BE2C (cell line): Measurements from ENCODE around the gene LPXN.

Source experiments
- DNase-seq: peaks from one replicate; pipeline ENCODE4 v3.0.0-alpha.2; 2020
- H3K27me3 ChIP-seq: fragments of 250-450 bp; sonication (Bioruptor Pico); 2 replicates; pipeline ENCODE4 v1.5.1; 2020; ENCODE audit warnings: mild to moderate bottlenecking
- H3K36me3 ChIP-seq: fragments of 250-450 bp; sonication (Bioruptor Pico); 2 replicates; pipeline ENCODE4 v1.5.1; 2020; ENCODE audit warnings: mild to moderate bottlenecking
- H3K4me1 ChIP-seq: fragments of 250-450 bp; sonication (Bioruptor Pico); 2 replicates; pipeline ENCODE4 v1.5.1; 2020
- H3K4me3 ChIP-seq: 2 replicates; pipeline ENCODE4 v1.5.1; 2011; ENCODE audit warnings: low read depth, low read length
- H3K9me3 ChIP-seq: fragments of 250-450 bp; sonication (Bioruptor Pico); 2 replicates; pipeline ENCODE4 v1.5.1; 2020
- TF ChIP-seq, protein P1 (sequence below): IDR thresholded peaks from 2 replicates; pipeline ENCODE4 v1.5.1; 2012; ENCODE audit warnings: mild to moderate bottlenecking, low read depth, low read length

Gene LPXN

DNA sequence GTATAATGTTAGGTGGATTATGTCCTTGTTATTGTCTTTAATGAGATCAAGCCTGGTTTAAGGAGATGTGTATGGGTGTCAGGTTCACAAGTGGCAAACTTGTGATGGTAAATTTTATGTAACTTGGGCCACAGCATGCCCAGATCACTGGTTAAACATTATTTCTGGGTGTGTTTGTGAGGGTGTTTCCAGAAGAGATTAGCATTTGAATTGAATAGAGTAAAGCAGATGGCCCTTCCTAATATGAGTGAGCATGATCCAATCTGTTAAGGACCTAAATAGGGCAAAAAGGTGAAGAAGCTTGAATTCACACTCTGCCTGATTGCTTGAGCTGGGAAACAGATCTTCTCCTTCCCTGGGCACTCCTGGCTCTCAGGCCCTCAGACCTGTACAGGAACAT lies 88.5 kb downstream of the LPXN start:
- Histone ChIP-seq H3K27me3 (no peaks in the 10 kb centered on the region), H3K9me3 (no peaks in the 10 kb centered on the region), H3K4me1 (no peaks in the 10 kb centered on the region), H3K4me3 (no peak overlapping the region), H3K36me3 (no peaks in the 10 kb centered on the region)
- no peak for DNase-seq
- TF ChIP-seq, protein P1, sequence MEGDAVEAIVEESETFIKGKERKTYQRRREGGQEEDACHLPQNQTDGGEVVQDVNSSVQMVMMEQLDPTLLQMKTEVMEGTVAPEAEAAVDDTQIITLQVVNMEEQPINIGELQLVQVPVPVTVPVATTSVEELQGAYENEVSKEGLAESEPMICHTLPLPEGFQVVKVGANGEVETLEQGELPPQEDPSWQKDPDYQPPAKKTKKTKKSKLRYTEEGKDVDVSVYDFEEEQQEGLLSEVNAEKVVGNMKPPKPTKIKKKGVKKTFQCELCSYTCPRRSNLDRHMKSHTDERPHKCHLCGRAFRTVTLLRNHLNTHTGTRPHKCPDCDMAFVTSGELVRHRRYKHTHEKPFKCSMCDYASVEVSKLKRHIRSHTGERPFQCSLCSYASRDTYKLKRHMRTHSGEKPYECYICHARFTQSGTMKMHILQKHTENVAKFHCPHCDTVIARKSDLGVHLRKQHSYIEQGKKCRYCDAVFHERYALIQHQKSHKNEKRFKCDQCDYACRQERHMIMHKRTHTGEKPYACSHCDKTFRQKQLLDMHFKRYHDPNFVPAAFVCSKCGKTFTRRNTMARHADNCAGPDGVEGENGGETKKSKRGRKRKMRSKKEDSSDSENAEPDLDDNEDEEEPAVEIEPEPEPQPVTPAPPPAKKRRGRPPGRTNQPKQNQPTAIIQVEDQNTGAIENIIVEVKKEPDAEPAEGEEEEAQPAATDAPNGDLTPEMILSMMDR: no peak

DNA sequence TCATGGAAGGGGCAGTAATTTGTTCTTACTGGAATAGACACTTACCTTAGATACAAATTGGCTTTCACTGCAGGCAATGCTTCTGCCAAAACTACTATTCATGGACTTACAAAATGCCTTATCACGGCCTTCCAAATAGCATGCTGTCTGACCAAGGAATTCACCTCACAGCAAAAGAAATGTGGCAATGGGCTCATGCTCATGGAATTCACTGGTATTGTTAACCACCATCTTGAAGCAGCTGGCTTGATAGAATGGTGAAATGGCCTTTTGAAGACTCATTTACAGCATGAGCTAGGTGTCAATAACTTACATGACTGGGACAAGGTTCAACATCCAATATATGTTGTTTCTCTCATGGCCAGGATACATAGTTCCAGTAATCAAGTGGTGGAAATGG lies 89.7 kb downstream of the LPXN start:
- H3K27me3 ChIP-seq: no peaks in the 10 kb centered on the region
- no peak for DNase-seq
- H3K36me3 ChIP-seq: no peaks in the 10 kb centered on the region
- no peak overlapping the region for H3K4me3 ChIP-seq
- H3K4me1 ChIP-seq: no peaks in the 10 kb centered on the region
- TF ChIP-seq, protein P1: no peak
- no peaks in the 10 kb centered on the region for H3K9me3 ChIP-seq
